ENCODE data around the gene C19orf38.

The C19orf38 gene

GRCh38 chr19:10911579-10912363 lies 63.6 kb downstream of the C19orf38 start:
- no peak for ATAC-seq
- DNase-seq, result no peak

DNA sequence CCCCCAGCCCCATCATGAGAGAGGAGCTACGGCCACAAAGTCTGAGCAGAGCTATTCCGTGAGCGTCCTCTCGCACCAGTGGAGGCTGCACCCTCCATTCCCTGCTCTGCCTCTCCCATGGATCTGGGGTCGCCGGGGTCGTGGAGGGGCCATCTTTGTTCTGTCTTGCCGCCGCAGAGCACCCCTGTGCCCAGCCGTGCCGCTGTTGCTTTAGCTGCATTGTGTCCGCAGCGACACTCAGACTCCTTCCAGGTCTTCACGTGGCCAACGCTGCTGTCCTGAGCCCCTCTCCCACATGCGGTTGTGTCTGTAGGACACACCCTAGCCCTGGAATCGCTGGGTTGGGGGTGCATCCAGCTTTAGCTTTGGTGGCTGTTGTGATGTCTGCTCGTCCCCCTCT lies 64.4 kb downstream of the C19orf38 start:
- DNase-seq (no peak), ATAC-seq (no peak)

GRCh38 chr19:10913716-10914340 lies 65.6 kb downstream of the C19orf38 start:
- ATAC-seq (no peak), DNase-seq (no peak)

DNA sequence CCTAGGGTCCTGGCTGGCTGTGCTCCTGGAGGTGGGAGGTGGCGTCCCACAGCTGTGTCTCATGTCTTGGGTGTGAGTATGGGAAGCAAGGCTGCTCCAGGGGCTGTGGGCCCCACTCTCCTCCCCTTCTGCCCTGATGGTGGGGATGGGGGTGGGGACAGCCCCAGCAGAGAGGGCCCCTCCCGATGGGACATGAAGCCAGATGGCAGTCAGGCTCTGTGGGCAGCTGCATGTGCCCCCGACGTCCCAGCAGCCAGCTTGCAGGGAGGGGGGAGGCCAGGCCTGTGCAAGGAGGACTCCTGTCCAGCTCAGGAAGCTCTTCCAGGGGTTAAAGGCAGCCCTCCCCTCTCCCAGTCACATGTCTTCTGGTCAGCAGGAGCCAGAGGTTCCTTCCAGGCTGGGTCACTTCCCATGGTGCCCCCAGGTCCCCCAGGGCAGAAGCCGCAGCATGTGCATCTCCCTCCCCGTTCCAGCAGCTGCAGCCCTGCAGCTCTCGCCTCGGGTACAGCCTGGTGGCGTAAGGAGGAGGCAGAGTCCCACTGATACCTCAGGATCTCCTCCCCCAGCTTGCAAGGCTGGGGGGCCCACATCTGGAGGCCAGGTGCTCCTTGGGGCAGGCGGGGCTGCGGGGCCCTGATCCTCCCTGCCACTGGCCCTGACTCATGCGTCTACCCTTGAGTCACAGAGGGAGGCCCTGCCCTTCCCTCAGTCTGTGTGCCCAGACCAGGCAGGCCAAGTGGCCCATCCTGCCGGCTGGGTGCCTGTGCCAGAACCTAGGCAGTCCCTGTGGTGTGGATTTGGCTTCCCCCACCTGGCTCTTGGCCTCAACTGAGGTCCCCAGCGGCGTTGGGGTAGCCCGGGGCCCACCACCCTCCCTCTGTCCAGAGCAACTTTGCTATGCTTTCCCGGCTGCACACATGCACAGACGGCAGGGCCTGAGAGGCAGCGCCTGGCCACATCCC lies 67.2 kb downstream of the C19orf38 start:
- peak; percentile 38 for ATAC-seq
- DNase-seq, result no peak

GRCh38 chr19:10916602-10917001 lies 68.4 kb downstream of the C19orf38 start:
- no peak for ATAC-seq
- DNase-seq, result no peak

DNA sequence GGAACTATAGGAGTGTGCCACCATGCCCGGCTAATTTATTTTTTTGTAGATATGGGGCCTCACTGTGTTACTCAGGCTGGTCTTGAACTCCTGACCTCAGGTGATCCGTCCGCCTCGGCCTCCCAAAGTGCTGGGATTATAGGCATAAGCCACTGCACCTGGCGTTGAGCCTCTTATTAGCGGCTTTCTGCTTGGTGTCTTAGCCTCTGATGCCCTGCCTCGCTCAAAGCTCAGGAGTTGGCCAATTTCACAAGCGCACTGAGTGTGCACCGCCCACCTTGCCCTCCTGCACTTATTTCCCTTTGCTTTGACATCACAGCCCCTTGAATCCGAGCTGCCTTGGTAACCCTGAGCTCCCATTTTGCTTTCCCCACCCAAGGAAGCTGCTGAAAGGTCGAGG lies 70.1 kb downstream of the C19orf38 start:
- ATAC-seq, result no peak
- DNase-seq, result no peak

Measured in stimulated activated naive CD8-positive, alpha-beta T cell treated with anti-CD3 and anti-CD28 coated beads, Interleukin-15, Interleukin-2, amounts not matched to agents 100 U/mL and 50 U/mL, for 24 hours (primary cell).